Measurements from ENCODE around the gene CD3D.

The CD3D gene

DNA sequence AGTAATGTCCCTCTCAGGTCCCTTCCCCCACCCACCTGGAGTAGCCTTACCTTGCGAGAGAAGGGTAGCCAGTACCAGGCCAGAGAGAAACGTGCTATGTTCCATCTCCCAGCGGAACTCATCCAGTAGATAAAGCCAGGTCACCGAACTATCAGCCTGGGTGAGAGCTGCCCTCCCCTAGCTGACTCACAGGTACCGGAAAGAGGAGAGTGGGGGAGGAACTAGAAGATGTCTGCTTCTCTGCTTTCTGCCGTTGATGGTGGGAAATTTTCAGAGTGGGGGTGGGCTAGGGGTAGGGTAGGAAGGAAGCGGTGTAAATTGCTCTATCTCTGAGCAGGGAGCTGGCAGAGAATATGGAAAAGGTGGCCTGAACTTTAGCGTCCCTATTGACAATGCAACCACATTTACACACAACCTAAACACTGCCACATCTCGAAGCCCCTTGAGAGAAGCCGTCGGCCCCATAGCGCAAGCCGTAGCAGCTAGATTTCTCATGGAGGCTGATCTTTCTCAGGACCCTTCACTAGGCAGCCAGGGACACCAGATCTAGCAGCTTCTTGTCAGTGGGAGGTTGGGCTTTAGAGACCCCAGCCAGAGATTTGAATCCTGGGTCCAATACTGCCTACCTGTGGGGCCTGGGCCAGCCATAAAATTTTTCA is at the start of gene CD3D:
Gene CD3D (minus strand): TSS at position 203 of the 659 bp plus-strand sequence. CDS start 98 bp downstream, at position 105.
- H3K9me3 ChIP-seq = no peaks in the 10 kb centered on the region
- TF ChIP-seq, protein P1, sequence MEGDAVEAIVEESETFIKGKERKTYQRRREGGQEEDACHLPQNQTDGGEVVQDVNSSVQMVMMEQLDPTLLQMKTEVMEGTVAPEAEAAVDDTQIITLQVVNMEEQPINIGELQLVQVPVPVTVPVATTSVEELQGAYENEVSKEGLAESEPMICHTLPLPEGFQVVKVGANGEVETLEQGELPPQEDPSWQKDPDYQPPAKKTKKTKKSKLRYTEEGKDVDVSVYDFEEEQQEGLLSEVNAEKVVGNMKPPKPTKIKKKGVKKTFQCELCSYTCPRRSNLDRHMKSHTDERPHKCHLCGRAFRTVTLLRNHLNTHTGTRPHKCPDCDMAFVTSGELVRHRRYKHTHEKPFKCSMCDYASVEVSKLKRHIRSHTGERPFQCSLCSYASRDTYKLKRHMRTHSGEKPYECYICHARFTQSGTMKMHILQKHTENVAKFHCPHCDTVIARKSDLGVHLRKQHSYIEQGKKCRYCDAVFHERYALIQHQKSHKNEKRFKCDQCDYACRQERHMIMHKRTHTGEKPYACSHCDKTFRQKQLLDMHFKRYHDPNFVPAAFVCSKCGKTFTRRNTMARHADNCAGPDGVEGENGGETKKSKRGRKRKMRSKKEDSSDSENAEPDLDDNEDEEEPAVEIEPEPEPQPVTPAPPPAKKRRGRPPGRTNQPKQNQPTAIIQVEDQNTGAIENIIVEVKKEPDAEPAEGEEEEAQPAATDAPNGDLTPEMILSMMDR (IDR thresholded peaks at IDR 0.05) = no peak
- H3K4me1 ChIP-seq (ENCODE audit: control insufficient read depth in 1 of 2, insufficient read depth in 1 of 2, low read depth in 1 of 2, low read length in 1 of 2) = no peaks in the 10 kb centered on the region
- no peak within 1 kb of the TSS for H3K27ac ChIP-seq
- no peaks in the 10 kb centered on the region for H3K36me3 ChIP-seq
- no peak within 1 kb of the TSS for H3K4me3 ChIP-seq (ENCODE audit: low read depth in 1 of 2, low read length in 1 of 2)
- peaks cover 4% of the 10 kb centered on the region for H3K27me3 ChIP-seq

DNA sequence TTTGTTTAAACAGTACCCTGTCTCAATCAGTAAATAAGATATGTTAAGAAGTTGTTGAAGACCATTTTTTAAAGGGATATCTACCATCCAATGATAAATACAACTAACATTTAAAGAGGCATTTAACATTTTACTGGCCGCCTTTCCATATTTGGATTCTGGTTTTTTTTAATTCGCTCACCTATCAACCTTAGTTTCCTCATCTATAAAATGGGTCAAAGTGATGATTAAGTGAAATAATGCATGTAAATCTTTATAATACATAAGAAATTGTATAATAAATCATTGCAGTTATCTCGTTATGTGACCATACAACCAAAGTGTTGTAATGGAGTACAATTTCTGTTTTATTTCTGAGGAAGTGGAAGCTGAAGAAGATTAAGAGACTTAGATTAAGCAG is 41.2 kb upstream of the CD3D start:
- no peaks in the 10 kb centered on the region for H3K9me3 ChIP-seq
- peaks cover 100% of the 10 kb centered on the region for H3K36me3 ChIP-seq
- H3K27ac ChIP-seq = no peak overlapping the region
- no peak overlapping the region for H3K4me3 ChIP-seq (ENCODE audit: low read depth in 1 of 2, low read length in 1 of 2)
- H3K27me3 ChIP-seq = no peaks in the 10 kb centered on the region
- TF ChIP-seq, protein P1 (IDR thresholded peaks at IDR 0.05) = no peak
- H3K4me1 ChIP-seq (ENCODE audit: control insufficient read depth in 1 of 2, insufficient read depth in 1 of 2, low read depth in 1 of 2, low read length in 1 of 2) = no peaks in the 10 kb centered on the region

DNA sequence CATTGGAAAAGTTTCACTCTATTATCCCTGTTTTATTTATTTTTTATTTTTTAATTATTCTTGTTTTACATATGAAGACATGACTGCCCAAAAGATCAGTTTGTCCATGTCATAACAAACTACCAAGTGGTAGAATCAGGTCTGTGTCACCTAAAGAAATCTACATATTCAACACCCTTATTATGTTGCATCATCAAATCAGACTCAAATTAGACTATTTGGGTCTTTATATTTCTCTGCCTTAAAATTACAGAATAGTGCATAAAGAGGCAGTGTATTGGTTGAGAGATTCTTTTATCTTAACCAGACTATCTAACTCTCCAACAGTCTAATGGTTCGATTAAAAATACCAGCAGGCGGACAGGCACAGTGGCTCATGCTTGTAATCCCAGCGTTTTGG is 40.4 kb upstream of the CD3D start:
- TF ChIP-seq, protein P1 (IDR thresholded peaks at IDR 0.05) = no peak
- Histone ChIP-seq H3K36me3 (peaks cover 100% of the 10 kb centered on the region), H3K27me3 (no peaks in the 10 kb centered on the region)

DNA sequence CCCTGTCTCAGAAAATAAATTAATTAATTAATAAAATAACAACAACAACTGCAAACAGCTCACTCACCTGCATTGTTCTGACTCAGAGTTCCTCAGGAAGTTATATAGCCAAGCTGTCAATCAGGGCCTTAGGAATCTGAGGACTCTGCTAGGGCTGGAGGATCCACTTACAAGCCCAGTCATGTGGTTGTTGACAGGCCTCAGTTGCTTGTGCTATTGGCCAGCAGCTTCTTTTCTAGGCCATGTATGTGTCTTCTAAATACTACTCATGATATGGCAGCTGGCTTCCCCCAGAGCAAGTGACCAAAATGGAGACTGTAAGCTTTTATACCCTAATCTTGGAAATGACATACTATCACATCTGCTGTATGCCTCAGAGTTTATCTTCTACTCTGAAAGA is 38.1 kb upstream of the CD3D start:
- TF ChIP-seq, protein P1 (IDR thresholded peaks at IDR 0.05) = no peak
- Histone ChIP-seq H3K36me3 (peaks cover 100% of the 10 kb centered on the region), H3K4me1 (ENCODE audit: control insufficient read depth in 1 of 2, insufficient read depth in 1 of 2, low read depth in 1 of 2, low read length in 1 of 2) (no peaks in the 10 kb centered on the region), H3K27ac (no peak overlapping the region), H3K9me3 (no peaks in the 10 kb centered on the region), H3K27me3 (no peaks in the 10 kb centered on the region), H3K4me3 (ENCODE audit: low read depth in 1 of 2, low read length in 1 of 2) (no peak overlapping the region)

More for the DNA sequence above, 40.4 kb upstream of the CD3D start:
- H3K9me3 ChIP-seq = no peaks in the 10 kb centered on the region
- no peak overlapping the region for H3K4me3 ChIP-seq (ENCODE audit: low read depth in 1 of 2, low read length in 1 of 2)
- H3K4me1 ChIP-seq (ENCODE audit: control insufficient read depth in 1 of 2, insufficient read depth in 1 of 2, low read depth in 1 of 2, low read length in 1 of 2) = no peaks in the 10 kb centered on the region
- no peak overlapping the region for H3K27ac ChIP-seq

DNA sequence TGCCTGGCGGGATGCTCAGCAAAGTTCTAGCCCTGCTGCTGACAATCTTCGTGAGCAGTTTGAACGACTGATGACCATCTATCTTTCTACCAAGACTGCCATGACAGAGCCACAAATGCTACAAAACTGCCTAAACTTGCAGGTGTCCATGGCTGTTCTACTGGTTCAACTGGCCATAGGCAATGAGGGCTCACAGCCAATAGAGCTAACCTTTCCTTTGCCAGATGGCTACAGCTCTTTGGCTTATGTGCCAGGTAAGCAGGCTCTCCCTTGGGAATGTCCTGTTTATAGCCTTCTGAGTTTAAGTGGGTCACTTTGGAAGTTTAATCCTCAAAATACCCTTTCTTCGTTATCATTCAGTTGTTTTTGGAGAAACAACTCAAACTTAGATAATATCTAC is 37.0 kb upstream of the CD3D start:
- TF ChIP-seq, protein P1 (IDR thresholded peaks at IDR 0.05) = no peak
- Histone ChIP-seq H3K27me3 (no peaks in the 10 kb centered on the region), H3K27ac (no peak overlapping the region), H3K9me3 (no peaks in the 10 kb centered on the region), H3K36me3 (peaks cover 100% of the 10 kb centered on the region), H3K4me1 (ENCODE audit: control insufficient read depth in 1 of 2, insufficient read depth in 1 of 2, low read depth in 1 of 2, low read length in 1 of 2) (no peaks in the 10 kb centered on the region), H3K4me3 (ENCODE audit: low read depth in 1 of 2, low read length in 1 of 2) (no peak overlapping the region)

Data from neutrophil (primary cell).